ENCODE measurements around the gene CSNK2A3.
"Not testable (repeated sequence)": the region's sequence is repeated elsewhere in the genome, so short reads cannot be mapped to it uniquely, and the experiment has no call there.

CSNK2A3 gene

DNA sequence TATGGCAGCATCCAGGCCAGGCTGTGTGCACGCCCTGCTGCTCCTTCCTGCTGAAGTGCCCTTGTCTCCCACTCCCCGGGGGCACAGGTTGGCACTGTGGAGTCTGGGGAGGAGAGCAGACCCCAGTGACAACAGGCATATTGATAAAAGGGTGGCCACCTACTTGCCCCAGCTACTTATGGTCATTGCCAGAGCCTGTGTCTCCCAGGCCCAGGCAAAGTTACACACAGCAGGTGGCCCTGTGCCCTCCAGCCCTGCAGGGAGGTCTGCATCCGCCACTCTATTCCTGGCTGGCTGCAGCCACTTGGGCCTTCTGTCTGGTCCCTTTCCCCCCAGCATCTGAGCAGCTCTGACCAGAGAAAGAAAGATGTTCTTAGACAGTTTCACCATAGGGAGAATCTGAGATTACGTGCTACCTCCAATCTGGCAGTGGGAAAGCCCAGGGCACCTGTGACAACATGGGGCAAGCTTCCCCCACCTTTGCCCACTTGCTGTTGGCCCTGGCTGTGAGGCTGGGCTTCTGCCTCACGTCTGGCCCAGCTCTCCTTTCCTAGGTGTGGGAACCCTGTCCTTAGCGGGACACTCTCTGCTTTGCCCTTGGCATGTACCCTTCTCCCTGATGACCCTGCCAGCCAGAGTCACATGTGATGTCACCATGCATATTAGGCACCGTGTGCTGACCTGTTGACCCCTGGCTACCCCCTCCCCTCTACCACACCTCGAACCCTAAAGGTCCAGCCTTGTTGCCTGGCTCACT is 25.3 kb upstream of the CSNK2A3 start:
- no peak for DNase-seq

- DNase-seq, result no peak
Observed at GRCh38 chr11:11374358-11375148, 21.5 kb upstream of the CSNK2A3 start.

- DNase-seq, result no peak
Observed at GRCh38 chr11:11373934-11374333, 20.9 kb upstream of the CSNK2A3 start.

DNA sequence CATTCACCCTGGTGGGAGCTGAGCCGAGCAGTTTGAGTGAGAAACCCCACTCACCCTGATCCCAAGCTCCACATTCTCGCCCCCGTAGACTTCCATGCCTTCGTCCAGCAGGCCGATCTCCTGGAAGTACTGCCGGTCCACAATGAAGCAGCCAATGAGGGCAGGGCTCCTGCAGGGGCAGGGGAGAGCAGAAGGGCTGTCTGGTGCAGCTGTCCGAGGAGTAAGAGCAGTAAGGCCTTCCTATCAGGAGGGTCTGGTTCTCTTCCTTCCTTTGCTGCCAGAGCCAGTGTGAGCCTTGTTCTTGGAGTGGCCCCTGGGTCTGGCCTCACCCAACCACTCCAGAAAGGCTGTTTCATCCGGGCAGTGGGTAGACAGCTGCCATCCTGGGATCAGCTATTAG is 19.4 kb upstream of the CSNK2A3 start:
- no peak for DNase-seq

GRCh38 chr11:11370962-11371303 is 17.9 kb upstream of the CSNK2A3 start:
- DNase-seq, result no peak

DNA sequence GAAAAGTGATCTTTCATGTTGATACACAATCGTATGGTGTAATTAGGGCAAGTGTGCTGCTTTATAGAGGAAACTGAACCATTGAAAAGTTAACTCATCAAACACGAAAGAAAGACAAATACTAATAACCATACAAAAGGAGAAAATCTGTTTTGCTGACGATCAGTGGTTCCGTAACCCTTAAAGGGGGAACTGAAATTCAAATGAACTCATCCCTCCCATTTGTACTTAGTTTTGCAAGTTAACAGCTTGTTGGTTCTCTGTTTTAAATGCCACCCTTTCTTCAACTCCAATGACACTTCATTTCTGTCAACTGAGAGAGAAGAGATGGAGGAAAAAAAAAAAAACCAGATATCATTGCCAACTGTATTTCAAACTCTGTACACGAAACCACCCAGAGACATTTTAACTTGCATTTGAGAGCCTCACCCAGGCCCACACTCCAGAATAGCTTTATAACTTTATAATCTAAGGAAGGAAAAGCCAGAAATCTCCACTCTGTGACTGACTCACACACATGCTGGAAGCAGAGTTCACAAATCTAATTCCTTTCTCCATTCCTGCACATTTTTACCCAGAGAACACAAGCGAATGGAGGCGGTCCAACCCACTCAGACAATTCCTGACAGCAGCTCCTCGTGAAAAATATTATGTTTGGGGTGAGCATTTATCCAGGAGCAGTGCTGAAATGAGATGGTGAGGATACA is 17.4 kb upstream of the CSNK2A3 start:
- no peak for DNase-seq

- no peak for DNase-seq
Observed at GRCh38 chr11:11366793-11367192, 13.7 kb upstream of the CSNK2A3 start.

GRCh38 chr11:11363674-11364073 is 10.6 kb upstream of the CSNK2A3 start:
- DNase-seq, result no peak

DNA sequence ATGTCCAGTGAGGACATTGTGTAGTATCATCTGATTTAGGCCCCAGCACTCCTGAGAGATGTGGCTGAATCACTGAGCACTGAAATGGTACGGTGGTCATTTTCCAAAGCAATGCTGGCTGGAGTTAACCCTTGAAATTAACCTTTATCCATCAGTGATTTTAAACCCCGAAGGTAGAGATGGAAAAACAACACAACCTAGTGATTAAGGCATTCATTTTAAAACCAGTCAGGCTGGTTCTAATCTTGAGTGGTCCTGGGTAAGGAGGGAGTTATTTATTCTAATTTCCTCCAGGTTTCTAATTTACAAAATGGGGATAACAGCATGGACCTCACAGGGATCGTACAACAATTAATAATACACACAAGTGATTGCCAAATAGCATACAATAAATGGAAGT is 6.6 kb upstream of the CSNK2A3 start:
- DNase-seq, result no peak

- no peak for DNase-seq
Observed at GRCh38 chr11:11356842-11357241, 3.8 kb upstream of the CSNK2A3 start.

DNA sequence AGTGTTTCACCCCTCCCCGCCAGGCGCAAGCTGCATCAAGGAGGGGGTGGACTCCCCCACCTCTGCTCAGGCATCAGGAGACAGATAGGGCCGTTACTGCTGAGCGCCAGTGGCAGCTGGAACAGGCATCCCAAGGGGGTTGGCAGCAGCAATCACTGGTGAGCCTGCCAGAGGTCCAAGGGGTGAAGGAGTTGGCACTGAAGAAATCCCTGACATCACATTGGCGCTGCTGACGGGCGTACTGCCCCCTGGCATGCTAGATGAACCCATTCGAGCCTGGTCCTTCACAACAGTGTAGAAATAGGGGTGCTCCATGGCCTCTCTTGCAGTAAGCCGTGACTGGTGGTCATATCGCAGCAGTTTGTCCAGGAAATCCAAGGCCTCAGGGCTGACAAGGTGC is 1.2 kb downstream of the CSNK2A3 start:
- DNase-seq, result not testable (repeated sequence)

- no peak for DNase-seq
Observed at GRCh38 chr11:11351042-11351586, 1.9 kb downstream of the CSNK2A3 start.

GRCh38 chr11:11349870-11350337 is 3.1 kb downstream of the CSNK2A3 start:
- DNase-seq, result no peak

DNA sequence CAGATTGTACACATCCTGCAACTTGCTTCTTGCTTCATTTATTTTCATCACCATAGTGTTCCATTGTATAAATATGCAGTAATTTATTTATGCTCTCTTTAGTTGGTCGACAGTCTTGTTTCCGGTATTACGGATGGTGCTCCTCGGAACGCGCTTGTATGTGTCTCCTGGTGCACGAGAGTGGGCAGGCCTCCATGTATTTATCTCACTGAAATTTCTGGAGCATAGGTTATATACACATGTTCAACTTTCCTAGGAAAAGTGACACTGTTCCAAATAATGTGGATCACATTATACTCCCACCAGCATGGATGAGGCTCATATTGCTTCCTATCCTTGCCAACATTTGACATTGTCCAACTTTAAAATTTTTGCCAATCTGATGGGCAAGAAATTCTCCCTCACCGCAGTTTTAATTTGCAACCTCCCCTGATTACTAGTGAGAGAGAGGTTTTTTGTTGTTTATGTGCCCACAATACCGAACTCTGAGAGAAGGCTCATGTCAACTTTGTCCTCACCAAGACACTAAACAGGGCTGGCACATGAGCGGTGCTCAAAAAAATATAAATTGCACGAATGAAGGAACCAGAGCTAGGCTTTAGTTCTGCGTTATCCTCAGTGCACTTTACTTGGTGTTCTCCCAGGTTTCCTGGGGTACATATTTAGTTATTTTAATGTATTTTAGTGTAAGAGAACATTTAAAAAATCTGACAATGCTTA is 3.8 kb downstream of the CSNK2A3 start:
- no peak for DNase-seq

GRCh38 chr11:11348303-11348702 is 4.7 kb downstream of the CSNK2A3 start:
- DNase-seq, result no peak

DNA sequence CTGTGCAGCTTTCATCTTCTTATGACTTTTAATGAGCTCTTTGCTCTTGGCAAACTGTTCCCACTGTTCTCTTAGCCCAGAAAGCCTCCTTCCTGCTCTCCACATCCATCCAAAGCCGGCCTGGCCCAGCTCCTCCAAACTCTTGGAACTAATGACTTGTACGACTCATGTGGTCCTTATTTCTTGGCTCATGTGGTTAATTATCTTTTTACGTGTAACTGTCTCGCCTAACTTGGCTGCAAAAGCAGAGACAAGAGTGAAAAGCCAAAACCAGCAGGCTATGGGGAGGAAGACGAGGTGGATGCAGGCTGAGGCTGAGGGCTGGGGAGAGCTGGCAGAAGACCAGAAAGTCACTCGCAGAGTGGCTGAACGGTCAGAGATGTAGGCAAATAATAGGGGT is 5.5 kb downstream of the CSNK2A3 start:
- no peak for DNase-seq

- no peak for DNase-seq
Observed at GRCh38 chr11:11346303-11346702, 6.7 kb downstream of the CSNK2A3 start.

GRCh38 chr11:11345099-11345498 is 8.0 kb downstream of the CSNK2A3 start:
- no peak for DNase-seq

- no peak for DNase-seq
Observed at GRCh38 chr11:11344045-11344444, 9.0 kb downstream of the CSNK2A3 start.

DNA sequence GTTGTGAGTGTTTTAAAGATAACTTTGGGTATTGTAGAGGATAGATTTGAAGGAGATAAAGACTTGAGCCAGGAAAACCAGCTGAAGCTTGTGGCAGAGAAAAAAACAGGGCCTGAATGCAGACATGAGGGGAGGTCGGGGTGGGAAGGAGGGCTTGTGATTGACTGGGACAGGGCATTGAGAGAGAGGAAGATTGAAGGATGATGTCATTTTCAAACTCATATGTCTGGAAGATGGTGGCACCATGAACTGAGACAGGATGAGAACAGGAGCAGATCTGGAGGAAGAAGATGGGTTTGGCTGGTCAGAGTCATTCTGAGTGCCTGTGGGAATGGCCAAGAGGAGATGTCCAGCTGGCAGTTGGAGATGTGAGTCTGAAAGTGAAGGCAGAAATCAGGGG is 14.7 kb downstream of the CSNK2A3 start:
- no peak for DNase-seq

DNA sequence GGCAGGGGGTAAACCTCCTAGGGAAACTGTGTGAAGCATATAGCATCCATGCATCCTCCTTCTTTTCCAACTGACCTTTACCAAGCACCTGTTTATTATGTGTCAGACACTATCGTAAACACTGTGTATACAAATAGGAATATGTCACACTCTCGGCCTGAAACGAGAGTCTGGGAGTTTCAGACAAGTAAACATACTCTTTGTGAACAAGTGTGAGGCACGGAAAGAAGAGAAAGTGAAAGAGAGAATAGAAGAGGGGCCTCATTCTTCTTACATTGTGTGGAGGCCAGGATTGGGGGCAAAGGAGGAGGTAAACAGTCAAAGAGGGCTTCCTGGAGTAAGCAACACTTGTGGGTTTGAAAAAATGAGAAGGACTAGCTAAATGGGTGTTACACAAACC is 16.4 kb downstream of the CSNK2A3 start:
- no peak for DNase-seq

- DNase-seq, result no peak
Observed at GRCh38 chr11:11335043-11335442, 18.0 kb downstream of the CSNK2A3 start.

- DNase-seq, result no peak
Observed at GRCh38 chr11:11334607-11335006, 18.4 kb downstream of the CSNK2A3 start.
